Superior temporal gyrus (tissue), 1 donor: ENCODE measurements around the gene GAN.
"Not testable (repeated sequence)": the region's sequence is repeated elsewhere in the genome, so short reads cannot be mapped to it uniquely, and the experiment has no call there.

ENCODE experiments used
- DNase-seq: peaks from one replicate; pipeline ENCODE4 v3.0.0-alpha.2; 2016; ENCODE audit errors: extremely low spot score

The GAN gene

DNA sequence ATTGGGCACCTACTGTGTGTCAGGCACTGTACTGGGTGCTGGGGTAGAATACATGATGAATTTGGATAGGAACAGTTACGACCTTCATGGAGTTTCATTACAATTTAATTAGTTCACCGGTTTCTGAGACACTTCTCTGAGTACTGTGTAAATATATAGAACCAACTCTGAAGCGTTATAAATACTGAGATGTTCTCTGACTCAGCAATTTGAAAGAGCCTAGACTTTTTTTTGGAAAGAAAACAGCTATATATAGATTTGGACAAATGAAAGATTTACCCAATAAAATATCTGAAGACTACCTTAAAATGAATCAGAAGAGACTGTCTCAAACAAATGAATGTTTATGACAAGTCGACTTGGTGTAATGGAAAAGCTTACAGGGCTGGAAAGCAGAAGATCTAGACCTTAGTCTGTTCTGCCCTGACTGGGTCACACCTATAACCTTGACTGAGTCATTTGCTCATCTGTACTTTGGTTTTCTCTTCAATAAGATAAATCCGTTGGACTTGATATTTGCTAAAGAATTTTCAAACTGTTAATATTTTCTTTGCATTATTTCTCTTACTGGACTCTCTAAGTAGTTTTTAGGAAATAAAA is 4.6 kb upstream of the GAN start:
- DNase-seq = no peak

DNA sequence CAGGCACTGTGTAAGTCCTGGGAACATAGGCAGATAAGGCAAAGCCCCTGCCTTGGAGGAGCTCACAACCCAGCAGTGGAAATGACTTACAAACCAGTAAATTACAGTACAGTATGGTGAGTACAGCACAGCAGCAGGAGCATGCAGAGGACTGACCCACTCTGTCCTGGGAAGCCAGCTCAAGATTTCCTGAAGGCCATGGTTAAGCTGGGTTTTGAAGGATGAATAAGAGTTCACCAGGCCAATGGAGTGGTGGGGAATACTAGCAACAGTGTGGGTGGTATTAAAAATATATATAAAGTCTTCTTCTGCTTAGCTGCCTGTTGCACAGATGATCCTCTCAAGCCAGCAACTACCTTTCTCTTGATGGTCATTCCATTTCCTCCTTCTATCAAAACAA is 3.0 kb upstream of the GAN start:
- no peak for DNase-seq

DNA sequence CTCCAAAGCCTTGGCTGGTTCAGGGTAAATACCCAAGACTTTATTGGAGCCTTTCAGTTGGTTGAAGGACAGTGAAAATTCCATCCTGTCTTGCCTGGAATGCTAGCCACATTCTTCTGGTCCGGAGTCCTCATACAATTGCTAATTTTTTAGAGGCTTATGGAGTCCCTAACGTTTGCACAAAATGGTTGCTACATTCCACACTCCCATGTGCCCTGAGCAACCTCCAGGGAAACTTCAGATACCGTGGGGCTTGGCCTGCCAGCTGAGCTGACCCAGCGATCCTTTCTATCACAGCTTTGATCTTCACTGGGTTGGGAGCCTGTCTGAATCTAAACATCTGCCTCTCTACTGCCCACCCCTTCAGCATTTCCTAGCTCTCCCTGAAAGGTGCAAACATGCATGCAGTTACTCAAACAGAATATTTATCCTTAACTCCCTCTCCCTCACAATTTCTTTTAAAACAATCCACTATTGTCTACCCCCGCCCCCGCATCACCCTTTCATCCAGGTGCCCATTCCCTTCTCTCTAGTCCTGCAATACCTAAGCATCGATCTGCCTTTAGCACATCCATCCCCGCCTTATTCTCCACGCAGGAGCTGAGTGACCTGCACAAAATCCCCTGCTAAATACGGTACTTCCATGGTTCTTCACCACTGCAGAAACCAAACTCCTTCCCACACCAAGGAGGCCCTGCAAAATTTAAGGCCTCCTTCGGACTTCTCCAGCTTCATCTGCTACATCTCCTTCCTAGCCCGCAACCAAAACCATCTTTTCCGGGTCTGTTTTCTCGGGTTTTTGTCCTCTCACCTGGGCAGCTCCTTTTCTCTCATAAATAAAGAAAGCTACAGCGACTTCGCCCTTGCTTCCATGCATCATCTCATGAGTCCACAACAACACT is 810 bp upstream of the GAN start:
- no peak for DNase-seq

DNA sequence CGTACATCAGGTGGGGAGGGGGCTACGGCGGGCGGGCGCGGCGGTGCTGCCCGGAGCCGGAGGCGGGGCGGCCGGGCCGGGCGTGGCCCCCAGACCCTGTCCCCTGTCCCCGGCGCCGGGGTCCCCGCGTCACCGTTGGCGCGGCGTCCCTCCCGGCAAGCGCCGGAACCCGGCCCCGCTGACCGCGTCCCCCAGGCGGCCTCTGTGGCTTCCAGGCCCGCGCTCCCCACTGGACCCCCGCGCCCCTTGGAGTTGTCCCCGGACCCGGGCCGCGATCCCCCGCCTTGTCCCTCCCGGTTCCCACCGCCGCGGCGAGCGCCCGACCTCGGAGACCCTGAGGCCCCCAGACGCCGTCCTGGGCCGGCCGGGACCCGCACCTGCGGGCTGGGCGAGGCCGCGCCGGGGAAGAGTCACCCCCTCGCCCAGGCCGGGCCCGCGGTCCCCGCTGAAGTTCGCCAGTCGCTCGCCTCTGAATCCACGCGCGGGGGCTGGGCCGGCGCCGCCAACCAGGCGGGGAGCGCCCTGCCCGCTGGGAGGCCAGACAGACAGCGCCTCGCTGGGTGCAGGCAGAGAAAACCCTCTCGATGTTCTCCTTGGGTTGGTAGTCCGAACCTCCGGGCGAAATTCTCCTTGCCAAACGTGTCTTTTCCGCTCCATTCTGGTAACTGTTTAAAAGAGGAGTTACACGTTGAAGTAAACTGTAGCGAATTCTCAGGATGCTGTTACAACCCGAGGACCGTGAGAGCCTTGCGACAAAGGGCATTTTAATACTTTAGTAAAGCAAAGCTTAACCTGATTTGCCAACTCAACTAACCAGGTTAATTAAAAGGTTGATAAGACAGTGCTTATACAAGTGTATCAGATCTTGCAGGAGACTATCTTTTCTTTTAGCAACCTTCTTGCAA is 761 bp downstream of the GAN start:
- peak; percentile 40 for DNase-seq

DNA sequence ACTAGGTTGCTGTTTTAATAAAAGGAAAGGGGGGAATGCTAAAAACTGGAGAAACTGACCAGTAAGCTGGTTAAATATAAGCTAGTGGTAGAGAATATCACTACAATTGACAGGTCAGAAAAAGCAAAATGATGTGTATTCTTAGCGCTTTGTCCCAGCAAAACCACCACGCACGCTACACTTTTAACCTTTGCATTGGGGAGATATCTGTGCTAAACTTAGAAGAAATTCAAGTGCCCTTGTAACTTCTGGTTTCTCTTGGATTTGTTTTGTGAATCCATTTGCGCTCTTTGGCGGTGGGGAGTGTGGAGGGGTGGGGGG is 1.4 kb downstream of the GAN start:
- no peak for DNase-seq

DNA sequence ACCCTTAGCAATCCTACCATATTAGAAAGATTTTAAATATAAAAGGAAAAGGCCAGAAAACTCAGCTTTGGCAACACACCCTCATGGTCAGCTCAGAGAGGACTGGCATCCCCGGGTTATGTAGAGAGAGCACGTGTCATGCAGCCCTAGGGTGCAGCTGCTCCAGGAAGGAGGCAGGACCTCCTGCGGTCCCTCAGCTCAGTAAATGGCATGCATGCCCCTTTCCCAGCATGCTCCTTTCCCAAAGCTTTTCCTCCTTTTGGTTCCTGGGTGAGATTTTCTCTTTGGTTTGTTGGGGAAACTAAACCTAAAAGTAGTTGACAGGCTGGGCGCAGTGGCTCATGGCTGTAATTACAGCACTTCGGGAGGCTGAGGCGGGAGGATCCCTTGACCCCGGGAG is 3.9 kb downstream of the GAN start:
- no peak for DNase-seq

DNA sequence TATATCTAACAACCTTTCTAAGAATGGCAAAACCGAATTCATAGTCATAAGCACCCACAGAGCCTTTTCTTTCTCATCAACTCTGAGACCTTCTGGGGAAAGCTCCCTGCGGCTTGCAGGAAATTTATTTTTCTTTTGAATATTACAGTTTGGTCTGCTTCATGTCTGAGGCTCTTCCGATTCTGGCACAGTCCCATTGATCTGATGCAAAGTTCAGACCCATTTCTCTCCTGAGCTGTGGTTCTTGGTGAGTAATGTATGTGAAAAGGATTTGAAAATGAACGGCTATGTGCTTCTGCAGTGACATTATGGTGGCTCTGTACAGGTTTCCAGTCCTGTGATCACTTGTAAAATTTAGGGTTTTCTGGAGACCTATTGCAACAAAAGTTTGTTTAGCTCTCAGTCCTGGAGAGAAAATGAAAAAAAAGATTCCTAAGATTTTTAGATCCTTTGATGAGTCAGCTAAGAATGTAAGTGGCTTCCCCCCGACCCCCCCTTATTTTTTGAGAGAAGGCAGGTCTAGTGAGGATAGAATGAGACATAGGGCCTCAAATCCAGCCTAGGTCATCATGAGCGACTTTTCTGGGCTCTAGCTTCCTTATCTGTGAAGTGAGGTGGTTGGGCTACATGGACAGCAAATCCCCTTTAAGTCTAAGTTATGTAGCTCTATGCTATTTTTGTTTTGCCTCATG is 4.6 kb downstream of the GAN start:
- no peak for DNase-seq

DNA sequence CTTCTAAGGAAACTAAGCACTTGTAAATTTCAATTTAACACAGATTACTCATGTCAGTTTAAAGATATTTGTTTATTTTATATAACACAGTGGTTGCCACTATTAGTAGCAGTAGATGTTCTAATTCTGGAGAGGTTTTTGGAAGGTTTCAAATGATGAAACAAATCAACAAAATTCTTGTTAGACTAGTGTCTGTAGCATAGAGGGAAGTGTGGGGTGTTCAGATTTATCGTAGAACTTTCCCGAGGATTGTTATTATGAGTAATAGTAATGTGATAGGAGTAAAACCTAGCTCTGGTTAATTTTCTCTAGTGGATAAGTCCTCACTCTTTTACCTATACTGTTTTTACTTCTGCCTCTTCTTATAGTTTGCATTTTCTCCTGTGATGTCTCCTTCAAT is 6.3 kb downstream of the GAN start:
- DNase-seq = no peak

DNA sequence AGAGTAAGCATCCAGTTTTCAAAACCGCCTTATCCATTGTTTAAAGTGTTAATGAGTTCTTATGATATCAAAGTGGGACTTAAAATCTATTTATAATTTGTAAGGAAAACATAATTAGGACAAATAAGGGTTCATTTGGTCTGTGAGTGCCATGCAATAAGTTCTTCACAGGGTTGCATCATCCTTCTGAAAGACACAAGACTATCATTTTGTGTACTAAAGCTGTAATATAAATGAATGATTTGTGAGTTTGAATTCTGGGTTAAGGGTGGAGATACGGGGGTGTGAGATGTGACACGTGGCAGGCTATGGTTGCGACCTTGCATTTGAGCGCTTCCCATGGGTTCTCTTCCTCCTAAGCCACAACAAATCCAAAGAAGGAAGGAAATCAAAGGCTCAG is 6.8 kb downstream of the GAN start:
- DNase-seq = no peak

DNA sequence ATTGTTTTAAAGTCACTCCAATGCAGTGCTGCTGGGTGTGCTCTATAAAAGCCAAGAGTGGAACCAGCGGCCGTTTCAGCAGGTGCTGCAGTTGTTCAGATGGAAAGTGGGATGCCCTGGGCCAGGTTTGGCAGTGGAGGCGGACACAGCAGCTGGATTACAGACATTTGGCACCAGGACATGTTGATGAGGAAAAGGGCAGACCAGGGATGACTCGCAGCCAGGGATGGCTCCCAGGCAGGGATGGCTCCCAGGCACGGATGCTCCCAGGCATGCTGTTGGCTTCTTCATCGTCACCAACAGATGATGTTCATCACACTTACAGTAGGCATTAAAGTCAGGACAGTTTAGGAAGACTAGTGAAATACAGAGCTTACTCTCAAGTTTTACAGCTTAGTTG is 10.0 kb downstream of the GAN start:
- DNase-seq = no peak

DNA sequence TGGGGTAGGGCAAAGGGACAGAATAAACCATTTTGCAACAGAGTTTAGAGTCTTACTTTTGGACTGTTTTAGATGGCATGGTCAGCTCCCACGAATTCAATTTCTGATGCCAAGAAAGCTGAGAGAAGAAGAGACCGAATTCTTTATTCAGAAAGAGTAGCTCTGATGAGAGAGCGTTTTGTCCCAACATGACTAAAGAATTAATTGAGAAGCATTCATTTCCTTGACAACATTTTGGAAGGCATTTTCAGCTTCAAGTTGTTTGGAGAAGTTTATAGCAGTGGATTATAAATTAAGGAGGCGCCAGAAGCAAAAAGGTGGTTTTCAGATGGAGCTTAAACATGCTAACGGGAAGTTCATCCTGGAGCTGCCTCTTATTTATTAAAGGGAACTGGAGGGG is 12.2 kb downstream of the GAN start:
- peak; percentile 42 for DNase-seq

DNA sequence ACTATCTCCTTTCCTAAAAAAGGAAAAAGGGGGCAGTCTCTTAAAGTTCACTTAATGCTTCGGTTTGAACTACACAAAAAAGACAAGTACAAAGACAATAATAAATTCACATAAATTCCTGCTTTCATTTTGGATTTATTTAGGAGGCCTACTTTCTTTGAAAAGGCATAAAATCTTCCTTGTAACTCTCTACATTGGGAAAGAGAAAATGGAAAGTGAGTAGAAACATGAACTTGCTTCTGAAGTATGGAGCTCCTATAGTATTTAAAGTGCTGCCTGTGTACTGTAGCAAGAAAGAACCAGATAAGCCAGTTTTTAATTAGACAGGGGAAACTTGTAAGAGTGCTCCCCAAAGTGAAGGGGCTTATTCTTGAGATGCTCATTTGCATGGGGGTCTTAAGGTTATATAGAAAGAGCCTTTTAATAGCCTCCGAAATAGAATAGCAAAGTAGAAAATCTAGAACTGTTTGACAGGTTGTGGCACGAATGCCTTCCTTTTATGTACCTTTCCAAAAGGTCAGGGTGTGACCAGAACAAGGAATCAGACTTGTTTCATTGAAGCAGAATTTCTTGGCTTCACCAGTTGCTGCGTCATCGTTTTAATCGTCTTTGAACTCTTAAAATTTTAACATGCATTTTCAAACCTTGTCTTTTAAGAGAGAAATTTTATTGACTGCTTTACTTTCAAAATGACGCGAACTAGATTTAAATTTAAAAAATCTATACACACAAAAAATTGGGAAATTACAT is 12.9 kb downstream of the GAN start:
- DNase-seq = no peak

DNA sequence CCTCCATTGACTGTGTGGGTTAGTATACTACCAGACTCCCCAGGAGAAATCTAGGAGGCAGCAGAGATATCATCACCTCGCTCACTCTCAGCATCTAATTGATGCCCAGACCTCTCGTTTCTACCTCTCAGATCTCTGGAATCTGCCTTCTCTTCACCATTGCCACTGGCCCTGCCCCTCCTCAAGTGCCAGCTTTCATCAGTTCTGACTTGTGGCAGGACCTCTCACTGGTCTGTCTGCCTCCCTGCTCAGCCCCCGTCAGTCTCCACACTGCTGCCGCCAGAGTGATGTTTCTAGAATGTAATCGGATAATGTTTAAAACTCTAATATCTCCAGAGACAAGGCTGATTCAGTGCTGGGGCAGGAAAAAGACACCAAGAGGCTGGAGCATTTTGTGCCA is 15.2 kb downstream of the GAN start:
- DNase-seq = no peak

DNA sequence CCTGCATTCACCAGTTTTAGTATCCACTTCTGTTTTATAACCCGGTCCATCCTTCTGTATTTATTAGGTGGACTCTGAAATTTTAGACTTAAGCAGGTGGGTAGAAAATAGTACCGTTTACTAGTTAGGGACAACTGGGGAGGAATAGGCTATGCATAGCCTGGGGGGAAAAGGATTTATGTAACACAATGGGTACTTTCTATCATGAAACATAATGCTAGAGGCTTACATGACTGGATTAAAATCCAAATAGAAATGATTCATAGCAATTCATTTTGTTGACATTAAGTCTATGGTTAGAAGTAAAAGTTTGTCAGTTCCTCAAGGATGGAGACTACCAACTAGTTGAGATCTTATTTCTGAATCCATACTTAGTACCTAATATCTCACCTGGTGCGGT is 18.6 kb downstream of the GAN start:
- DNase-seq = no peak

DNA sequence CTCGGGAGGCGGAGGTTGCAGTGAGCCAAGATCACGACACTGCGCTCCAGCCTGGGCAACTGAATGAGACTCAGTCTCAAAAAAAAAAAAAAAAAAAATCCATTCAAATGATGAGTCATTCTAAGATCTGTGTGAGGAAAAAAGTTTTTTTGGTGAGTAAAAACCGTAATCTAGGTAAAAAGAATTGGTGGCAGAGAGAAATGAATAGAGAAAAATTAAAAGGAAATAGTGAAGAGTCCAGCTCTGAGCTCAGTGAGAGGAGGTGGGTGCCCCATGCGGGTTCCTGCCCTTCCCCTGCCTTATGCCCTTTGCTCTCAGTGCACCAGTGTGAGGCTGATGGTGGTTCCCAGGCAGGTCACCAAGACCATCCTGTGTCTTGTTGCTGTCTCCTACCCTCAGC is 20.9 kb downstream of the GAN start:
- no peak for DNase-seq

DNA sequence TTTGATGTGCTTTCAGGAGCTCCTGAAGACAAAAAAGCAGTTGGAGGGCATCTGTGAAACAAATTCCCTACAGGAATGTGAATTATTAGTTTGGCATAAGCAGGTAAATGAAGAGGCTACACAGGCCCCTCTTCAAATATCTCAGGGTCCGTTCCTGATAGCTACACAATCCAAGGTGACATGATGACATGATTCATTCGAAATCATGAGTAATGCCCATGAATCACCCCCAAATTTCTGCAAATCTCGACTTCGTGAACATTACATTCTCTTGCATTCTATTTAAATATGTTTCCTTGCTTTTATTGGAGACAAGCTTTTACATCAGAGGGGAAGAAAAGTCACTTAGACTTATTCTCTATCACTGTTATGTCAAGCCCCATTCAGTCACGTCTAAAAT is 22.3 kb downstream of the GAN start:
- no peak for DNase-seq

DNA sequence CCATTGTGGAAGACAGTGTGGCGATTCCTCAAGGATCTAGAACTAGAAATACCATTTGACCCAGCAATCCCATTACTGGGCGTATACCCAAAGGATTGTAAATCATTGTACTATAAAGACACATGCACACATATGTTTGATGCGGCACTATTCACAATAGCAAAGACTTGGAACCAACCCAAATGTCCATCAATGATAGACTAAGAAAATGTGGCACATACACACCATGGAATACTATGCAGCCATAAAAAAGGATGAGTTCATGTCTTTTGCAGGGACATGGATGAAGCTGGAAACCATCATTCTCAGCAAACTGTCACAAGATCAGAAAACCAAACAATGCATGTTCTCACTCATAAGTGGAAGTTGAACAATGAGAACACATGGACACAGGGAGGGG is 30.4 kb downstream of the GAN start:
- not testable (repeated sequence) for DNase-seq

DNA sequence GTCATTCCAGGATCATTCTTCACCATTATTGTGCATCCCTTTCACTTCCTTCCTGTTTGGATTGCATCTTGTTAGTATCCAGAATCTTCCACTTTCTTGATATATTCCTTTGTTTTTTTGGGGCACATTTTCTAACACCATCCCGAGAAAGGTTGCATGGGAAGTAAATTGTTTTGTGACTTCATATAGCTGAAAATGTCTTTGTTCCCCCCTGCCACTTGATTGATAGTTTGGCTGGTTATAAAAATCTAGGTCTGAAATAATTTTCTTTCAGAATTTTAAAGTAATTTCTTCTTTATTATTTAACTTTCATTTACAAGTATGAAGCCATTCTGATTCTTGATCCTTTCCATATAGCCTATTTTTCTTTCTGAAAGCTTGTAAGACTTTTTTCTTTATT is 32.7 kb downstream of the GAN start:
- DNase-seq = no peak

DNA sequence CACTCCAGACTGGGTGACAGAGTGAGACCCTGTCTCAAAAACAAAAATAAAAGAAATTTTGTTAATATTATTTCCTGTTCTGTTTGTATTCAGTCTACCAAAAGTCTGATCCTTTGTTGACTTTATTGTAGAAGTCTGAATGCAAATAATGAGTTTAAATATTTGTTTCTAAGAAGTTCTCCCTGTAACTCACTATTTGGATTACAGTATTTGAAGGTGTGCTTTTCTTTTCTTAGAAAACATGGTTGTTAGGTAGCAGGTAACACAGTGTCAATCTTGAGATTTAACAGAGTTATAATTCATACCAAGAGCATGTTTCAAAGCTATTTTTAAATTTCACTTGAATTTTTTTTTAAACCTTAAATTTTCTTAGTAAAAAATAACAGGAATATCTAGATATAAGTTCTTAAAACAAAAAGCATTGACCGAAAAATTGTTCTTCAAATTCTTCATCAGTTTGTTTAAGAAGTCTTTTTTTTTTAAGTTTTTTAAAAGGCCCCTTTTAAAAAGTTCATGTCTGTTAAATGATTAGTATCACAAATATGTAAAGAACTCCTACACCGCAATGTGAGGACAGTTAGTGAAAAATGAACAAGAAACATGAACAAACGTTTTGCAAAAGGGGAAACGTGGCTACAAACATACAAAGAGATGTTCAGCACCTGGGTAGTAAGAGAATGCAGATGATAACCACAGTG is 35.0 kb downstream of the GAN start:
- no peak for DNase-seq

DNA sequence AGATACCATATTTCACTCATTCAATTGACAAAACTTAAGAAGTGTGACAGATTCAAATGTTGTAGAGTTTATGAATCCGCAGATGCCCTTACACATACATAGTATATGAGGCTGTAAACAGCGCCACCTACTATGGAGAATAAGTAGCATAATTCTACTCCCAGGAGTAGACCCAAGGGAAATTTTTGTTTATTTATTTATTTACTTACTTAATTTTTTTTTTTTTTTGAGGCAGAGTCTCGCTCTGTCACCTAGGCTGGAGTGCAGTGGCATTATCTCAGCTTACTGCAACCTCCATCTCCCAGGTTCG is 35.5 kb downstream of the GAN start:
- no peak for DNase-seq

DNA sequence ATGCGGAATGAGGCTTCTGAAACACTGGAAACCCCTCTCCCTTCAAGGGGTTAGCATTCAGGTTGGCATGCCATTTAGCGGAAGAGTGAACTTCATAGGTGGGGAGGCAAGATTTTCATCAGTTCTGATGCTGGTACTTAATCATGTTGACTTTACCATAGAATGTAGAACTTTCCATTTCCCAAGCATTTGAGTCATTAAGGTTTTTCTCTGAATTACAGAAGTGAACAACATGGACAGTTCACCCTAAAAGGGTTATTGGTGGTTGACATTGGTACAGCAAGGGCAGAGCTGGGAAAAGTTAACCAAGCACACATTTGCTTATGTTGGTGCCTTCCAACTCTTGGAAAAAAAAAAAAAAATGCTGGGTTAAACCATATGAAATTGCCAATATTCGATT is 39.1 kb downstream of the GAN start:
- DNase-seq = no peak
